Measurements from ENCODE around the gene DDB1.
A peak's percentile ranks its signal among the peaks of the same experiment; 100 is the strongest.

DDB1 gene

DNA sequence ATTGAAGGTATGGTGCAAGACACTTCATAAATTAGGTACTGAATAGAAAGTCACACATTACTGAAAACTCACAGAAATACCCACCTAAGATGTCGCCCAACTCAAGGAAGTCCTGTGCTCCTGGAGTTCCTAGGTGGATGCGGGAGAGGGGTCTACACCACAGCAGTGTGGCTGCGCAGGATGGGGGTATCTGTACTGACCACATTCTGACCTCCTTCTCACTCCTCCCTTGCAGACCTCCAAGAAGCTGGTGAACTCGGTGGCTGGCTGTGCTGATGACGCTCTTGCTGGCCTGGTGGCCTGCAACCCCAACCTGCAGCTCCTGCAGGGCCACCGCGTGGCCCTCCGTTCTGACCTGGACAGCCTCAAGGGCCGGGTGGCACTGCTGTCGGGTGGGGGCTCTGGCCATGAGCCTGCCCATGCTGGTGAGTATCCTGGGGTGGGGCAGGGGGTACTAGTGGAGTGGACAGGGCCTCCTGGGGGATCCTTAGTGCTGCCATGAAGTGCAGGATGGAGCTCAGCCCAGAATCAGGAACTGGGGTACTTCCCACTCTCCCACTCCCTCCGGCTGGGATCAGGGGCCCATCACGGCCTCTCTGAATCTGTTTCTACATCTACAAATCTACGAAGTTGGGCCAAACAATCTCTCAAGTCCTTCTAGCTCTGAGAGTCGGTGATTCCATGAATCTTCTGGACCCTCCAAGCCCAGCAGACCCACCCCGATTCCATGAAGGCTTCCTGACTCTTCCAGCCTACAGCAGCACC, 5.0 kb upstream of the DDB1 start:
- TF ChIP-seq, protein P1, sequence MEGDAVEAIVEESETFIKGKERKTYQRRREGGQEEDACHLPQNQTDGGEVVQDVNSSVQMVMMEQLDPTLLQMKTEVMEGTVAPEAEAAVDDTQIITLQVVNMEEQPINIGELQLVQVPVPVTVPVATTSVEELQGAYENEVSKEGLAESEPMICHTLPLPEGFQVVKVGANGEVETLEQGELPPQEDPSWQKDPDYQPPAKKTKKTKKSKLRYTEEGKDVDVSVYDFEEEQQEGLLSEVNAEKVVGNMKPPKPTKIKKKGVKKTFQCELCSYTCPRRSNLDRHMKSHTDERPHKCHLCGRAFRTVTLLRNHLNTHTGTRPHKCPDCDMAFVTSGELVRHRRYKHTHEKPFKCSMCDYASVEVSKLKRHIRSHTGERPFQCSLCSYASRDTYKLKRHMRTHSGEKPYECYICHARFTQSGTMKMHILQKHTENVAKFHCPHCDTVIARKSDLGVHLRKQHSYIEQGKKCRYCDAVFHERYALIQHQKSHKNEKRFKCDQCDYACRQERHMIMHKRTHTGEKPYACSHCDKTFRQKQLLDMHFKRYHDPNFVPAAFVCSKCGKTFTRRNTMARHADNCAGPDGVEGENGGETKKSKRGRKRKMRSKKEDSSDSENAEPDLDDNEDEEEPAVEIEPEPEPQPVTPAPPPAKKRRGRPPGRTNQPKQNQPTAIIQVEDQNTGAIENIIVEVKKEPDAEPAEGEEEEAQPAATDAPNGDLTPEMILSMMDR (IDR thresholded peaks at IDR 0.05) = no peak
- Histone ChIP-seq H3K9me3 (no peaks in the 10 kb centered on the region), H3K27ac (no peak overlapping the region), H3K4me3 (ENCODE audit: low read depth in 1 of 2, low read length in 1 of 2) (no peak overlapping the region), H3K27me3 (no peaks in the 10 kb centered on the region), H3K36me3 (peaks cover 30% of the 10 kb centered on the region), H3K4me1 (ENCODE audit: control insufficient read depth in 1 of 2, insufficient read depth in 1 of 2, low read depth in 1 of 2, low read length in 1 of 2) (peaks cover 13 to 14% of the 10 kb centered on the region in 2 experiments)

GRCh38 chr11:61336171-61336935, 3.4 kb upstream of the DDB1 start:
- Histone ChIP-seq H3K4me3 (ENCODE audit: low read depth in 1 of 2, low read length in 1 of 2) (no peak overlapping the region), H3K27me3 (no peaks in the 10 kb centered on the region), H3K36me3 (peaks cover 14% of the 10 kb centered on the region), H3K9me3 (no peaks in the 10 kb centered on the region), H3K27ac (peak overlapping the region; percentile 46), H3K4me1 (ENCODE audit: control insufficient read depth in 1 of 2, insufficient read depth in 1 of 2, low read depth in 1 of 2, low read length in 1 of 2) (peaks cover 25% of the 10 kb centered on the region in 2 experiments)
- TF ChIP-seq, protein P1 (IDR thresholded peaks at IDR 0.05) = peak; percentile 98

- Histone ChIP-seq H3K4me1 (ENCODE audit: control insufficient read depth in 1 of 2, insufficient read depth in 1 of 2, low read depth in 1 of 2, low read length in 1 of 2) (peaks cover 25 to 26% of the 10 kb centered on the region in 2 experiments), H3K27ac (no peak overlapping the region), H3K4me3 (ENCODE audit: low read depth in 1 of 2, low read length in 1 of 2) (no peak overlapping the region), H3K9me3 (no peaks in the 10 kb centered on the region), H3K36me3 (peaks cover 12% of the 10 kb centered on the region), H3K27me3 (no peaks in the 10 kb centered on the region)
- TF ChIP-seq, protein P1 (IDR thresholded peaks at IDR 0.05) = no peak
Measured at GRCh38 chr11:61335355-61335710, 2.4 kb upstream of the DDB1 start.

DNA sequence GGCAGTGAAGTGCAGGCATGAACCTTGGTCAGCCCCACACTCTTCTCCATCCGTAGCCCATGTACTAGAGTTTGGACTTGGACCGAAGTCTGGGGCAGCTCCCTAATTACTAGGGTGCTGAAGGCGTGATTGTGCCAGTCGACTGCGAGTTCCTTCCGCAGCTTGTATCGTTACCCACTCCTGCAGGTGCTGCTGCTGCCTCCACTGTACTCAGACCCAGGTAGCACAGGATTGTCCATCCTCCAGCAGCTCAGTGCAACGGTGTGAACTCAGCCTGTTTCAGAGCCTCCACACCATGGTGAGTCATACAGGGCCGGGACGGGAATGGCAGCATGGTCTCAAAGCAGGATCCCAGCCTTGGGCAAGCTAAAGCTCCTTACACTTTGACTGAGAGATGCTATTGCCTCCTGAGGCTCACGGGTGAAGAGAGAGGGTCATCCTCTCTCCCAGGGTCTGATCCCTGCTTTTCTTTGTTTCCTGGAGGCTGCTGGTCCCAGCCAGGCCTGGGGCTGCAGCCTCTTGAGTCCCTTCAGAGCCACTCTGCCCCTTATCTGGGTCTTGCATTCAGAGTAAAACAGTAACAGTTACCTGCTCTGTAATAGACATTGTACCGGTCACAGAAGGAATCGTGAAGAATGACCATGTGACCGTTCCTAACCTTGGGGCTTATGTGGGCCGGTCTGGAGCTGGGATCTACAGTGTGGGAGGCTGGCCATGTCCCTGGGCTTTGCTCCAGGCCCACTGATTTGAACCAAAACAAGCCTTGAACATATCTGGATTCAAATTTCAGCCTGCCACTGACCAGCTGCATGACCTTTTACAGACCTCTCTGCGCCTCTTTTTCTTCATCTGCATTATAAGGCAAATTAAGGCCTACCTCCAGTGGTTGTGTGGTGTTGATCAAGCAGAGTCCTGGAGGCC, 1.8 kb upstream of the DDB1 start:
- no peak overlapping the region for H3K4me3 ChIP-seq (ENCODE audit: low read depth in 1 of 2, low read length in 1 of 2)
- H3K27ac ChIP-seq = peak overlapping the region; percentile 68
- H3K27me3 ChIP-seq = no peaks in the 10 kb centered on the region
- H3K36me3 ChIP-seq = peaks cover 15% of the 10 kb centered on the region
- H3K4me1 ChIP-seq (ENCODE audit: control insufficient read depth in 1 of 2, insufficient read depth in 1 of 2, low read depth in 1 of 2, low read length in 1 of 2) = peaks cover 25 to 26% of the 10 kb centered on the region in 2 experiments
- H3K9me3 ChIP-seq = no peaks in the 10 kb centered on the region
- TF ChIP-seq, protein P1 (IDR thresholded peaks at IDR 0.05) = no peak
